Endothelial cell of umbilical vein (primary cell): ENCODE data around the gene GSG1L. TPM values are rescaled to one million over a fixed set of nuclear protein-coding genes. Genes with fewer than 3 reads are reported as not detected.

Experiments used
- BruUV-seq: library from RNA; stranded (reverse); fragments of 400-500 nt; replicated peaks from 2 replicates; lab custom pipeline; 2021; lab: Mats Ljungman, UMichigan
- CTCF ChIA-PET: fragments of 300-600, 350-600 bp; sonication (Branson Sonifier 250); formaldehyde crosslinking; loops from one replicate; lab custom pipeline; 2021; ENCODE audit warnings: antibody characterized with exemption, inconsistent platforms; lab: Charles Lee
- POLR2A ChIA-PET: fragments of 300-600, 350-600 bp; sonication (Branson Sonifier 250); formaldehyde crosslinking; loops from one replicate; lab custom pipeline; 2021; ENCODE audit warnings: antibody characterized with exemption, inconsistent platforms; lab: Charles Lee
- DNase-seq: peaks from one replicate; pipeline ENCODE4 v3.0.0-alpha.2; 2011; ENCODE audit warnings: low read depth, low spot score
- FAIRE-seq: peaks from 2 replicates; lab custom pipeline; 2011; peaks lifted over from hg19 to GRCh38; lab: Jason Lieb, UNC
- H2AFZ ChIP-seq: 2 replicates; pipeline ENCODE4 v1.6.0; 2012; ENCODE audit warnings: low read depth, low read length, control low read depth, inconsistent platforms
- H3K27ac ChIP-seq: 2 replicates; pipeline ENCODE4 v1.5.1; 2011; ENCODE audit warnings: low read depth, mild to moderate bottlenecking, control low read depth, low read length, moderate library complexity; ENCODE audit not compliant: insufficient read depth
- H3K27me3 ChIP-seq, 2 experiments: 2 replicates each; pipeline versions ENCODE4 v1.6.0 to v1.6.1; 2011; ENCODE audit warnings: low read length in 2 of 2, mixed read lengths in 1 of 2; ENCODE audit not compliant: control insufficient read depth in 2 of 2, insufficient read depth in 2 of 2
- H3K36me3 ChIP-seq, 2 experiments: 2 replicates in 1 of 2; 3 replicates in 1 of 2; pipeline ENCODE4 v1.5.1; 2011; ENCODE audit warnings: low read length in 2 of 2, mild to moderate bottlenecking in 1 of 2, moderate library complexity in 1 of 2; ENCODE audit not compliant: control insufficient read depth in 2 of 2, insufficient read depth in 2 of 2; ENCODE audit errors: extremely low read depth in 1 of 2
- H3K4me1 ChIP-seq: 3 replicates; pipeline ENCODE4 v1.5.1; 2011; ENCODE audit warnings: mild to moderate bottlenecking, low read length; ENCODE audit not compliant: control insufficient read depth, insufficient read depth; ENCODE audit errors: extremely low read depth
- H3K4me2 ChIP-seq: 2 replicates; pipeline ENCODE4 v1.6.1; 2011; ENCODE audit warnings: low read length, control low read depth, mixed read lengths; ENCODE audit not compliant: insufficient read depth
- H3K4me3 ChIP-seq, 3 experiments: fragments of 200-600 bp in 1 of 3; sonication (generic), shearing (Covaris generic) in 1 of 3; replicated peaks in 1 of 3; 2 replicates each; pipeline ENCODE4 v1.5.1; 2011 to 2016; ENCODE audit warnings: control low read depth in 3 of 3, low read length in 3 of 3, mild to moderate bottlenecking in 2 of 3, inconsistent platforms in 1 of 3, low read depth in 1 of 3, moderate library complexity in 1 of 3; ENCODE audit not compliant: insufficient read depth in 1 of 3
- H3K79me2 ChIP-seq: 2 replicates; pipeline ENCODE4 v1.6.0; 2012; ENCODE audit warnings: low read length, inconsistent platforms; ENCODE audit not compliant: control insufficient read depth, insufficient read depth
- H3K9ac ChIP-seq: replicated peaks from 2 replicates; pipeline ENCODE3; 2011; ENCODE audit warnings: low read length, control low read depth; ENCODE audit not compliant: insufficient read depth; ENCODE audit errors: extremely low read depth
- H3K9me1 ChIP-seq: replicated peaks from 3 replicates; pipeline ENCODE4 v1.6.0; 2011; ENCODE audit warnings: mild to moderate bottlenecking, low read length; ENCODE audit not compliant: control insufficient read depth, insufficient read depth; ENCODE audit errors: extremely low read depth
- H3K9me3 ChIP-seq: replicated peaks from 2 replicates; pipeline ENCODE4 v1.5.1; 2012; ENCODE audit warnings: low read length, inconsistent platforms; ENCODE audit not compliant: control insufficient read depth, insufficient read depth
- H4K20me1 ChIP-seq: replicated peaks from 2 replicates; pipeline ENCODE3; 2011; ENCODE audit warnings: mild to moderate bottlenecking, low read length; ENCODE audit not compliant: control insufficient read depth, insufficient read depth; ENCODE audit errors: extremely low read depth
- EZH2 ChIP-seq: IDR thresholded peaks from 2 replicates; pipeline ENCODE4 v1.6.1; 2012; ENCODE audit warnings: borderline replicate concordance, low read depth, mild to moderate bottlenecking, moderate library complexity, low read length, inconsistent platforms; ENCODE audit not compliant: severe bottlenecking
- FOS ChIP-seq: IDR thresholded peaks from 2 replicates; pipeline ENCODE4 v1.6.1; 2011; ENCODE audit warnings: mild to moderate bottlenecking, low read length, moderate library complexity, borderline replicate concordance; ENCODE audit not compliant: insufficient read depth
- GATA2 ChIP-seq: IDR thresholded peaks from 2 replicates; pipeline ENCODE4 v1.7.0; 2011; ENCODE audit warnings: low read depth, mild to moderate bottlenecking, moderate library complexity, mixed read lengths, low read length; ENCODE audit not compliant: insufficient read length, insufficient read depth
- JUN ChIP-seq: IDR thresholded peaks from 2 replicates; pipeline ENCODE4 v1.6.1; 2011; ENCODE audit warnings: borderline replicate concordance, low read depth; ENCODE audit not compliant: insufficient read length, insufficient read depth
- POLR2A ChIP-seq: IDR thresholded peaks from 2 replicates; pipeline ENCODE4 v1.6.1; 2012; ENCODE audit warnings: low read depth, mild to moderate bottlenecking, control low read depth, low read length
- POLR2AphosphoS5 ChIP-seq: IDR thresholded peaks from 2 replicates; pipeline ENCODE4 v1.6.1; 2012; ENCODE audit warnings: low read depth, mild to moderate bottlenecking, control low read depth, low read length, moderate library complexity; ENCODE audit not compliant: insufficient read depth
- dilution Hi-C: fragments of 300-500 bp; cut with MboI; formaldehyde crosslinking; loops from one replicate; pipeline ENCODE4 v1.15.0; 2019; ENCODE audit warnings: low sequenced_read_pairs; ENCODE audit not compliant: extremely low pct_ligation_motif_present
- intact Hi-C: fragments of 100-400 bp; cut with micrococcal nuclease; formaldehyde crosslinking; loops from one replicate; pipeline ENCODE4 v1.10.0; 2022
- polyA plus RNA-seq, 4 experiments: library from polyadenylated mRNA; depleted of rRNA in 3 of 4; stranded (reverse) in 3 of 4; unstranded in 1 of 4; fragments of >200 nt; gene quantifications; 2 replicates each; pipeline versions ENCODE4 v1.2.1 to v1.2.3, GENCODE V29; 2011 to 2012; ENCODE audit warnings: missing spikeins in 1 of 4
- total RNA-seq: library from RNA; stranded (reverse); gene quantifications from 2 replicates; pipeline ENCODE4 v1.2.3, GENCODE V29; 2021
- TF ChIP-seq, protein P1 (sequence below): IDR thresholded peaks from 2 replicates; pipeline ENCODE4 v1.6.1; 2011; ENCODE audit not compliant: insufficient read depth, insufficient read length
- TF ChIP-seq, protein P2 (sequence below), 2 donors: IDR thresholded peaks; 1 replicate in 1 of 2; 2 replicates in 1 of 2; pipeline ENCODE4 v1.5.1; 2011; ENCODE audit warnings: low read length in 2 of 2, mild to moderate bottlenecking in 2 of 2, moderate library complexity in 2 of 2, control low read depth in 1 of 2, inconsistent platforms in 1 of 2, low read depth in 1 of 2; ENCODE audit not compliant: insufficient read depth in 1 of 2; ENCODE audit errors: extremely low read depth in 1 of 2

Gene GSG1L
- total and polyA plus RNA-seq, 2 donors (not counting 3 experiments of a cell fraction or from before 2014, with no cell fraction given): 0.06 TPM; not detected in 1

DNA sequence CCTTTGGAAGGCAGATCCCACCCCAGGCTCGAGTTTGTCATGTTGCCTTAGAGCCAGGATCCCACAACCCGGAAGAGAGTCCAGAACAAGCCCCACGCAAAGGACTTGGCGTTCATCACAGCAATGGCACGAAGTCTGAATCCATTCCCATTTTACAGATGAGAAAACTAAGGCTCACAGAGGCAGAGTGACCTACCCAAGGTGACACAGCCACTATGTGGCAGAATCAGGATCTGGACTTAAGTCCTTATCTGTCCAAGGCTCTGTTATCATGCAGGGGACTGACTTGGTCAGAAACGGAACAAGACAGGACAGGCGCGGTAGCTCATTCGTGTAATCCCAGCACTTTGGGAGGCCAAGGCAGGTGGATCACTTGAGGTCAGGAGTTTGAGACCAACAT, 86.5 kb downstream of the GSG1L start:
- dilution Hi-C loops: no loop called here
- H3K79me2 ChIP-seq: no peaks in the 10 kb centered on the region
- CTCF ChIA-PET: interaction anchor here (0.7 kb wide), 1 partner anchor 249 kb away, joined by 3 read pairs; no protein-coding TSS in a partner anchor
- H3K4me1 ChIP-seq: no peaks in the 10 kb centered on the region
- H3K9me3 ChIP-seq: no peaks in the 10 kb centered on the region
- TF ChIP-seq, protein P1, sequence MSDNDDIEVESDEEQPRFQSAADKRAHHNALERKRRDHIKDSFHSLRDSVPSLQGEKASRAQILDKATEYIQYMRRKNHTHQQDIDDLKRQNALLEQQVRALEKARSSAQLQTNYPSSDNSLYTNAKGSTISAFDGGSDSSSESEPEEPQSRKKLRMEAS: no peak
- TF ChIP-seq, protein P2, sequence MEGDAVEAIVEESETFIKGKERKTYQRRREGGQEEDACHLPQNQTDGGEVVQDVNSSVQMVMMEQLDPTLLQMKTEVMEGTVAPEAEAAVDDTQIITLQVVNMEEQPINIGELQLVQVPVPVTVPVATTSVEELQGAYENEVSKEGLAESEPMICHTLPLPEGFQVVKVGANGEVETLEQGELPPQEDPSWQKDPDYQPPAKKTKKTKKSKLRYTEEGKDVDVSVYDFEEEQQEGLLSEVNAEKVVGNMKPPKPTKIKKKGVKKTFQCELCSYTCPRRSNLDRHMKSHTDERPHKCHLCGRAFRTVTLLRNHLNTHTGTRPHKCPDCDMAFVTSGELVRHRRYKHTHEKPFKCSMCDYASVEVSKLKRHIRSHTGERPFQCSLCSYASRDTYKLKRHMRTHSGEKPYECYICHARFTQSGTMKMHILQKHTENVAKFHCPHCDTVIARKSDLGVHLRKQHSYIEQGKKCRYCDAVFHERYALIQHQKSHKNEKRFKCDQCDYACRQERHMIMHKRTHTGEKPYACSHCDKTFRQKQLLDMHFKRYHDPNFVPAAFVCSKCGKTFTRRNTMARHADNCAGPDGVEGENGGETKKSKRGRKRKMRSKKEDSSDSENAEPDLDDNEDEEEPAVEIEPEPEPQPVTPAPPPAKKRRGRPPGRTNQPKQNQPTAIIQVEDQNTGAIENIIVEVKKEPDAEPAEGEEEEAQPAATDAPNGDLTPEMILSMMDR (IDR thresholded peaks at IDR 0.05; ENCODE audit: extremely low read depth in 1 of 2, insufficient read depth in 1 of 2, low read depth in 1 of 2, low read length in 2 of 2): no peak
- TF ChIP-seq GATA2 (no peak), POLR2A (no peak), FOS (no peak), EZH2 (no peak), POLR2AphosphoS5 (no peak), JUN (no peak)
- no peak overlapping the region for H3K27ac ChIP-seq
- no peaks in the 10 kb centered on the region for H3K27me3 ChIP-seq
- DNase-seq (no peak), FAIRE-seq (no peak)
- no peak overlapping the region for H3K9ac ChIP-seq
- no peak overlapping the region for H2AFZ ChIP-seq
- no peaks in the 10 kb centered on the region for H3K36me3 ChIP-seq
- no peak overlapping the region for H3K4me3 ChIP-seq
- no TSS peak for BruUV-seq
- intact Hi-C loops: no loop called here
- H3K9me1 ChIP-seq: no peaks in the 10 kb centered on the region
- POLR2A ChIA-PET: no interaction called here
- no peaks in the 10 kb centered on the region for H4K20me1 ChIP-seq
- no peak overlapping the region for H3K4me2 ChIP-seq
